KMS-11 (cell line): ENCODE data around the gene C11orf98.

Experiments used
- H2AFZ ChIP-seq: fragments of 200-600 bp; sonication (generic); 2 replicates; pipeline ENCODE4 v1.6.1; 2016; ENCODE audit warnings: antibody characterized with exemption, mixed run types, low read depth
- H3K27ac ChIP-seq: fragments of 200-600 bp; sonication (generic); 2 replicates; pipeline ENCODE4 v1.6.1; 2016; ENCODE audit warnings: mild to moderate bottlenecking, mixed run types
- H3K27me3 ChIP-seq: fragments of 200-600 bp; sonication (generic); 2 replicates; pipeline ENCODE4 v1.6.1; 2017; ENCODE audit warnings: mild to moderate bottlenecking, low read depth, mixed run types, moderate library complexity; ENCODE audit not compliant: insufficient read depth
- H3K36me3 ChIP-seq: fragments of 200-600 bp; sonication (generic); 2 replicates; pipeline ENCODE4 v1.6.1; 2017; ENCODE audit warnings: mild to moderate bottlenecking, mixed run types; ENCODE audit not compliant: insufficient read depth
- H3K4me1 ChIP-seq: fragments of 200-600 bp; sonication (generic); 2 replicates; pipeline ENCODE4 v1.6.1; 2016; ENCODE audit warnings: mild to moderate bottlenecking, low read depth, mixed run types; ENCODE audit not compliant: poor library complexity, severe bottlenecking
- H3K4me2 ChIP-seq: fragments of 200-600 bp; sonication (generic); 2 replicates; pipeline ENCODE4 v1.7.0; 2016; ENCODE audit warnings: mild to moderate bottlenecking, mixed run types
- H3K4me3 ChIP-seq: fragments of 200-600 bp; sonication (generic); IDR thresholded peaks from 2 replicates; pipeline ENCODE4 v1.6.1; 2017; ENCODE audit warnings: low read depth, low read length, mixed read lengths; ENCODE audit not compliant: insufficient read depth
- H3K79me2 ChIP-seq: fragments of 200-600 bp; sonication (generic); 2 replicates; pipeline ENCODE4 v1.6.1; 2016; ENCODE audit warnings: low read depth, mixed run types; ENCODE audit not compliant: insufficient read depth
- H3K9ac ChIP-seq: fragments of 200-600 bp; sonication (generic); 2 replicates; pipeline ENCODE4 v1.6.1; 2016; ENCODE audit warnings: mild to moderate bottlenecking, mixed run types
- H4K20me1 ChIP-seq: fragments of 200-600 bp; sonication (generic); 2 replicates; pipeline ENCODE4 v1.6.1; 2016; ENCODE audit warnings: mild to moderate bottlenecking, mixed run types; ENCODE audit not compliant: insufficient read depth
- CTCF ChIP-seq: fragments of 200-600 bp; sonication (generic); conservative IDR thresholded peaks from 2 replicates; pipeline ENCODE4 v1.6.1; 2017; ENCODE audit warnings: low read depth, mild to moderate bottlenecking, antibody characterized with exemption, low read length, moderate library complexity, mixed read lengths

Gene C11orf98

GRCh38 chr11:62687508-62688396, 22.7 kb upstream of the C11orf98 start:
- no peak overlapping the region for H3K4me3 ChIP-seq
- H3K9ac ChIP-seq: no peak overlapping the region
- H3K27me3 ChIP-seq: no peaks in the 10 kb centered on the region
- no peaks in the 10 kb centered on the region for H3K79me2 ChIP-seq
- no peak for TF ChIP-seq CTCF
- H4K20me1 ChIP-seq: no peaks in the 10 kb centered on the region
- no peaks in the 10 kb centered on the region for H3K36me3 ChIP-seq
- H3K27ac ChIP-seq: no peak overlapping the region
- no peak overlapping the region for H2AFZ ChIP-seq
- H3K4me2 ChIP-seq: no peak overlapping the region
- H3K4me1 ChIP-seq: no peaks in the 10 kb centered on the region

GRCh38 chr11:62682518-62682917, 17.5 kb upstream of the C11orf98 start:
- Histone ChIP-seq H3K4me2 (no peak overlapping the region), H4K20me1 (no peaks in the 10 kb centered on the region), H3K27ac (no peak overlapping the region), H3K9ac (no peak overlapping the region), H2AFZ (no peak overlapping the region), H3K79me2 (peaks cover 13% of the 10 kb centered on the region), H3K27me3 (no peaks in the 10 kb centered on the region), H3K4me3 (no peak overlapping the region), H3K36me3 (no peaks in the 10 kb centered on the region), H3K4me1 (peaks cover 14% of the 10 kb centered on the region)
- TF ChIP-seq CTCF: no peak

GRCh38 chr11:62680825-62681240, 15.8 kb upstream of the C11orf98 start:
- Histone ChIP-seq H2AFZ (peak overlapping the region; percentile 39; the same call in 1 of the 2 replicates), H3K4me3 (no peak overlapping the region), H3K9ac (no peak overlapping the region), H4K20me1 (no peaks in the 10 kb centered on the region), H3K4me2 (no peak overlapping the region), H3K79me2 (peaks cover 15% of the 10 kb centered on the region), H3K27ac (no peak overlapping the region), H3K27me3 (no peaks in the 10 kb centered on the region), H3K36me3 (no peaks in the 10 kb centered on the region), H3K4me1 (peaks cover 22% of the 10 kb centered on the region)
- TF ChIP-seq CTCF: peak; percentile 59

- peak within 1 kb of the TSS; percentile 64; the same call in 1 of the 2 replicates for H3K9ac ChIP-seq
- H3K4me3 ChIP-seq: no peak within 1 kb of the TSS
- no peaks in the 10 kb centered on the region for H3K27me3 ChIP-seq
- H3K27ac ChIP-seq: peak within 1 kb of the TSS; percentile 14; the same call in 1 of the 2 replicates
- peak within 1 kb of the TSS; percentile 94 for H3K4me2 ChIP-seq
- no peak for TF ChIP-seq CTCF
- no peaks in the 10 kb centered on the region for H3K36me3 ChIP-seq
- H4K20me1 ChIP-seq: no peaks in the 10 kb centered on the region
- peaks cover 15% of the 10 kb centered on the region for H3K79me2 ChIP-seq
- H3K4me1 ChIP-seq: peaks cover 22% of the 10 kb centered on the region
- peak within 1 kb of the TSS; percentile 95 for H2AFZ ChIP-seq
These were observed 14.0 kb upstream of the C11orf98 start, which contains the start of gene UBXN1 for GRCh38 chr11:62678770-62679696. UBXN1 (minus strand) TSS chr11:62679073; CDS start chr11:62678923, 150 bp downstream.
